Fibroblast of pulmonary artery (primary cell): Measurements from ENCODE around the gene ATXN1.

ENCODE experiments used
- DNase-seq: peaks from one replicate; pipeline ENCODE4 v3.0.0-alpha.2; 2010; ENCODE audit warnings: low read depth
- H3K4me3 ChIP-seq: replicated peaks from 2 replicates; pipeline ENCODE4 v1.5.1; 2011; ENCODE audit warnings: low read depth, mild to moderate bottlenecking, control low read depth, low read length, moderate library complexity
- CTCF ChIP-seq: IDR thresholded peaks from 2 replicates; pipeline ENCODE4 v1.5.1; 2011; ENCODE audit warnings: mild to moderate bottlenecking, control low read depth, low read length, inconsistent platforms; ENCODE audit errors: missing control alignments

ATXN1 gene

GRCh38 chr6:16657768-16658167 is 103.5 kb downstream of the ATXN1 start:
- H3K4me3 ChIP-seq, result no peak overlapping the region
- no peak for TF ChIP-seq CTCF
- DNase-seq, result no peak

GRCh38 chr6:16656451-16656850 is 104.8 kb downstream of the ATXN1 start:
- no peak for TF ChIP-seq CTCF
- no peak overlapping the region for H3K4me3 ChIP-seq
- no peak for DNase-seq

GRCh38 chr6:16654701-16655100 is 106.6 kb downstream of the ATXN1 start:
- TF ChIP-seq CTCF, result no peak
- DNase-seq, result no peak
- H3K4me3 ChIP-seq, result no peak overlapping the region

- no peak overlapping the region for H3K4me3 ChIP-seq
- DNase-seq, result no peak
- no peak for TF ChIP-seq CTCF
Measured at GRCh38 chr6:16653226-16653625, 108.0 kb downstream of the ATXN1 start.

GRCh38 chr6:16651871-16652270 is 109.4 kb downstream of the ATXN1 start:
- H3K4me3 ChIP-seq, result no peak overlapping the region
- no peak for DNase-seq
- no peak for TF ChIP-seq CTCF

GRCh38 chr6:16649890-16650289 is 111.4 kb downstream of the ATXN1 start:
- H3K4me3 ChIP-seq, result no peak overlapping the region
- no peak for DNase-seq
- no peak for TF ChIP-seq CTCF

- no peak for TF ChIP-seq CTCF
- no peak for DNase-seq
- H3K4me3 ChIP-seq, result no peak overlapping the region
Measured at GRCh38 chr6:16649241-16649640, 112.0 kb downstream of the ATXN1 start.
